ENCODE results near the gene IMP3. TPM values are rescaled to one million over a fixed set of nuclear protein-coding genes. Genes with fewer than 3 reads are reported as not detected.

IMP3 gene
- total RNA-seq, 1 experiment from 2014 or later, result 84.5 TPM

DNA sequence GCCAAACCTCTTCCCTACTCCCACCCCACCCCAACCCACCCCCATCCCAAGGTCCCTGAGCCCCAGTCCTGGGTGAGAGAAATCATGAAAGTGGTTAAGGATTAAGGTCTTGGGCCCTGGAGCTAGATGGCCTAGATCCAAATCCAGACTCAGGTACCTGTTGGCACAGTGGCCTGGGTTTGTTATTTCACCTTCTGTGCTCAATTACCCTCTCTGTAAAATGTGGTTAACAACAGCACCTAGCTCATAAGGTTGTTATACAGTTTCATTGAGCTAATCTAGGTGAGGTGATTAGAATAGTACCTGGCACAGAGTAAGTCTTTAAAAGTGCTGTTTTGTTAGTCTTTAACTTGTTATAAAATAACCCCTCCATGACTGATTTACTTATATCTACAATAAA, 8.1 kb downstream of the IMP3 start:
- H3K27ac ChIP-seq (ENCODE audit: low read depth, low read length, poor library complexity, severe bottlenecking), result no peak overlapping the region
- ChIA-PET POLR2A (ENCODE audit: low non-redundant PET) (interaction anchor here (0.7 kb wide), 1 partner anchor 244 kb away, joined by 7 read pairs; no protein-coding TSS in a partner anchor), CTCF (no interaction called here)
- TF ChIP-seq, protein P1, sequence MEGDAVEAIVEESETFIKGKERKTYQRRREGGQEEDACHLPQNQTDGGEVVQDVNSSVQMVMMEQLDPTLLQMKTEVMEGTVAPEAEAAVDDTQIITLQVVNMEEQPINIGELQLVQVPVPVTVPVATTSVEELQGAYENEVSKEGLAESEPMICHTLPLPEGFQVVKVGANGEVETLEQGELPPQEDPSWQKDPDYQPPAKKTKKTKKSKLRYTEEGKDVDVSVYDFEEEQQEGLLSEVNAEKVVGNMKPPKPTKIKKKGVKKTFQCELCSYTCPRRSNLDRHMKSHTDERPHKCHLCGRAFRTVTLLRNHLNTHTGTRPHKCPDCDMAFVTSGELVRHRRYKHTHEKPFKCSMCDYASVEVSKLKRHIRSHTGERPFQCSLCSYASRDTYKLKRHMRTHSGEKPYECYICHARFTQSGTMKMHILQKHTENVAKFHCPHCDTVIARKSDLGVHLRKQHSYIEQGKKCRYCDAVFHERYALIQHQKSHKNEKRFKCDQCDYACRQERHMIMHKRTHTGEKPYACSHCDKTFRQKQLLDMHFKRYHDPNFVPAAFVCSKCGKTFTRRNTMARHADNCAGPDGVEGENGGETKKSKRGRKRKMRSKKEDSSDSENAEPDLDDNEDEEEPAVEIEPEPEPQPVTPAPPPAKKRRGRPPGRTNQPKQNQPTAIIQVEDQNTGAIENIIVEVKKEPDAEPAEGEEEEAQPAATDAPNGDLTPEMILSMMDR (conservative IDR thresholded peaks at IDR 0.05; ENCODE audit: low read depth, low read length), result no peak
- TF ChIP-seq EZH2 (IDR thresholded peaks at IDR 0.05; ENCODE audit: borderline replicate concordance, low read depth, low read length, poor library complexity, severe bottlenecking), result no peak
- no peak overlapping the region for H3K4me3 ChIP-seq (ENCODE audit: low read depth, low read length, poor library complexity, severe bottlenecking)
- H3K4me1 ChIP-seq (ENCODE audit: insufficient read depth, low read length, poor library complexity, severe bottlenecking), result no peaks in the 10 kb centered on the region
- no TSS peak for BruUV-seq (replicated peaks)
- intact Hi-C loops (cut with micrococcal nuclease; ENCODE audit: unreplicated experiment), result no loop called here
- H3K9me3 ChIP-seq (ENCODE audit: low read depth, low read length, poor library complexity, severe bottlenecking), result no peaks in the 10 kb centered on the region
- H3K36me3 ChIP-seq (ENCODE audit: insufficient read depth, low read length, poor library complexity, severe bottlenecking), result no peaks in the 10 kb centered on the region
- H3K27me3 ChIP-seq (replicated peaks; ENCODE audit: insufficient read depth, low read depth, low read length, poor library complexity), result no peaks in the 10 kb centered on the region
- no peak for DNase-seq (ENCODE audit: low spot score)

DNA sequence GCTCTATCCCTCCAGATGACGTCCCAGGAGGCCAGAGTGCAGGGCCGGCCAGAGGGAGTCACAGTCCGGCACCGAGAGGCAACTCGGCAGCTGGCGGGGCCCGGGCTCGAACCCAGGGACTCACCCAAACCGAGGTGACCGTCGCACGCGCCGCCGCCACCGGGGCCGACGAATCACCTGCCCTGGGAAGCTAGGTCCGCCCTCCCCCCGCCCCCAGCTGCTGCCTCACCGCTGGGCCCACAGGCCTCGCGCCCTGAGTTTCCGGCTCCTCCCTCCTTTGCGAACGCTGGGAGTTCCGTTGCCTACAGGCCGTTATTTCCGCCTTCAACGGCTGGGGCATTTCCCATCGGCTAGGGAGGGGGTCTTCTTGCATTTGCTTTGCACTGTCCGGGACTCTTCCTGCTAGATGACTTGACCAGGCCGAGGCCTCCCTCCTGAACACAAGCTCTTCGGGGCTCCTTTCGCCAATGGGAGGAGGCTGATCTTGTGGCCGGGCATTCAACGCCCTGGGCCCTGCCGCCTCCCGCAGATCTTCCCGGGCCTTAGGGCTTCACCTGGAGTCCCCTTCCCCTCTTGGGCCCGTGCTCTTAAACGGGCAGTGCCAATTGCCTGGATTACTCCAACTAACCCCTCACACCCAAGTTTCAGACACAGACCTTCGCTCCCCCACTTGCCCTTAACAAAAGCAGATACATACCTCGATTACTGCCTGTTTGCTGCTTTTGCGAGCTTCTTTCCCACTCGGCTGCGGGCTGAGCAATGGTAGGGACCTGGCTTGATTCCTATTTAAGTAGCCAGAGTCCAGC, 14.3 kb downstream of the IMP3 start, which contains the start of gene SNUPN:
SNUPN (minus strand) TSS at position 184 of the 806 bp plus-strand sequence. CDS start 4,674 bp downstream, outside the sequence.
- Histone ChIP-seq H3K9me3 (ENCODE audit: low read depth, low read length, poor library complexity, severe bottlenecking) (no peaks in the 10 kb centered on the region), H3K4me3 (ENCODE audit: low read depth, low read length, poor library complexity, severe bottlenecking) (peak within 1 kb of the TSS; percentile 98), H3K27me3 (replicated peaks; ENCODE audit: insufficient read depth, low read depth, low read length, poor library complexity) (no peaks in the 10 kb centered on the region), H3K36me3 (ENCODE audit: insufficient read depth, low read length, poor library complexity, severe bottlenecking) (no peaks in the 10 kb centered on the region), H3K4me1 (ENCODE audit: insufficient read depth, low read length, poor library complexity, severe bottlenecking) (peaks cover 16% of the 10 kb centered on the region), H3K27ac (ENCODE audit: low read depth, low read length, poor library complexity, severe bottlenecking) (peak within 1 kb of the TSS; percentile 99)
- TF ChIP-seq EZH2 (IDR thresholded peaks at IDR 0.05; ENCODE audit: borderline replicate concordance, low read depth, low read length, poor library complexity, severe bottlenecking), result no peak
- TF ChIP-seq, protein P1 (conservative IDR thresholded peaks at IDR 0.05; ENCODE audit: low read depth, low read length), result no peak
- DNase-seq (ENCODE audit: low spot score), result peak; percentile 98
- intact Hi-C loops (cut with micrococcal nuclease; ENCODE audit: unreplicated experiment), result loop anchor here (5.0 to 10.0 kb wide), 2 partner anchors 121 to 173 kb away; partner anchors contain the start of gene SIN3A
- POLR2A ChIA-PET (ENCODE audit: low non-redundant PET), result interaction anchor here (0.6 to 0.7 kb wide), 2 partner anchors 10 to 708 kb away, joined by 4 to 6 read pairs; no protein-coding TSS in a partner anchor
- CTCF ChIA-PET, result interaction anchor here (1.3 kb wide), 1 partner anchor 258 kb away, joined by 4 read pairs; no protein-coding TSS in a partner anchor
- BruUV-seq (replicated peaks), result TSS peak; percentile 85

DNA sequence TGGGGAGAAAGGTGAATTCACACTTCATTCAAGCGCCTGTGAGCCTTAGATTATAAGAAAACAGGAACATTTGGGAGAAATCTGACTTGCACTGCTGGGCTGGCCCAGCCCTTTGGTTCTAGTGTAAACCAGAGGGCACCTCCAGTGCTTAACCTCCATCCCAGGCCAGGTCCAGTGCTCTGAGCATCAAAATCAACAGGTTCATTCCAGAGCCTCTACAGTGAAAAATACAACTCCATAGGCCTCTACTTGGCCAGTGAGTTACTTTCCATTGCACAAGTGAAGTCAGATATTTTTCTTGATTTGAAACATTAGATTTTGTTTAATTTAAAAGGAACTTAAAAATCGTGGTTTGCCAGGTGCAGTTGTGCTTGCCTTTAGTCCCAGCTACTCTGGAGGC, 17.5 kb downstream of the IMP3 start:
- no peak for TF ChIP-seq EZH2 (IDR thresholded peaks at IDR 0.05; ENCODE audit: borderline replicate concordance, low read depth, low read length, poor library complexity, severe bottlenecking)
- TF ChIP-seq, protein P1 (conservative IDR thresholded peaks at IDR 0.05; ENCODE audit: low read depth, low read length), result no peak
- Histone ChIP-seq H3K4me1 (ENCODE audit: insufficient read depth, low read length, poor library complexity, severe bottlenecking) (peaks cover 28% of the 10 kb centered on the region), H3K27ac (ENCODE audit: low read depth, low read length, poor library complexity, severe bottlenecking) (peak overlapping the region; percentile 66), H3K27me3 (replicated peaks; ENCODE audit: insufficient read depth, low read depth, low read length, poor library complexity) (no peaks in the 10 kb centered on the region), H3K9me3 (ENCODE audit: low read depth, low read length, poor library complexity, severe bottlenecking) (no peaks in the 10 kb centered on the region), H3K36me3 (ENCODE audit: insufficient read depth, low read length, poor library complexity, severe bottlenecking) (peaks cover 25% of the 10 kb centered on the region), H3K4me3 (ENCODE audit: low read depth, low read length, poor library complexity, severe bottlenecking) (no peak overlapping the region)
- BruUV-seq (replicated peaks), result TSS peak; percentile 14
- ChIA-PET POLR2A (ENCODE audit: low non-redundant PET) (no interaction called here), CTCF (no interaction called here)
- no peak for DNase-seq (ENCODE audit: low spot score)
- intact Hi-C loops (cut with micrococcal nuclease; ENCODE audit: unreplicated experiment), result loop anchor here (10.0 kb wide), 1 partner anchor 118 kb away; no protein-coding TSS in a partner anchor
